Measurements from ENCODE around the gene ITPRIPL1.

- TF ChIP-seq, protein P1, sequence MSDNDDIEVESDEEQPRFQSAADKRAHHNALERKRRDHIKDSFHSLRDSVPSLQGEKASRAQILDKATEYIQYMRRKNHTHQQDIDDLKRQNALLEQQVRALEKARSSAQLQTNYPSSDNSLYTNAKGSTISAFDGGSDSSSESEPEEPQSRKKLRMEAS (IDR thresholded peaks at IDR 0.05): no peak
- TF ChIP-seq CTCF (IDR thresholded peaks at IDR 0.05; ENCODE audit: low read depth, low read length, missing input control) (no peak), YY1 (IDR thresholded peaks at IDR 0.05) (no peak), HNF4G (IDR thresholded peaks at IDR 0.05) (no peak), HNF4A (conservative IDR thresholded peaks at IDR 0.05) (no peak), TAF1 (conservative IDR thresholded peaks at IDR 0.05) (no peak), REST (IDR thresholded peaks at IDR 0.05) (no peak), FOXA1 (IDR thresholded peaks at IDR 0.05) (no peak), SP1 (IDR thresholded peaks at IDR 0.05) (no peak), EGR1 (IDR thresholded peaks at IDR 0.05; ENCODE audit: low read depth in 2 of 2) (no peak), RXRA (IDR thresholded peaks at IDR 0.05) (no peak), FOXA2 (IDR thresholded peaks at IDR 0.05) (no peak), NR2F2 (IDR thresholded peaks at IDR 0.05) (no peak)
- TF ChIP-seq, protein P2, sequence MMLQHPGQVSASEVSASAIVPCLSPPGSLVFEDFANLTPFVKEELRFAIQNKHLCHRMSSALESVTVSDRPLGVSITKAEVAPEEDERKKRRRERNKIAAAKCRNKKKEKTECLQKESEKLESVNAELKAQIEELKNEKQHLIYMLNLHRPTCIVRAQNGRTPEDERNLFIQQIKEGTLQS (IDR thresholded peaks at IDR 0.05): no peak
These were observed 8.1 kb upstream of the ITPRIPL1 start for GRCh38 chr2:96316999-96317398.

Data from liver (tissue), 3 donors.